HepG2 (cell line): ENCODE results near the gene ARHGAP4.

ENCODE experiments used
- CCDC6 ChIP-seq: sonication (generic); formaldehyde crosslinking; IDR thresholded peaks from 2 replicates; pipeline ENCODE4 v1.8.1; 2022; ENCODE audit warnings: mild to moderate bottlenecking, missing genetic modification reagents, moderate library complexity
- ELF1 ChIP-seq: sonication (generic); formaldehyde crosslinking; IDR thresholded peaks from 2 replicates; pipeline ENCODE4 v1.4.0; 2020; ENCODE audit warnings: missing genetic modification reagents
- EZH2 ChIP-seq: conservative IDR thresholded peaks from 2 replicates; pipeline ENCODE4 v1.6.1; 2012; ENCODE audit warnings: mild to moderate bottlenecking, low read depth, low read length, moderate library complexity
- TP53 ChIP-seq: sonication (generic); formaldehyde crosslinking; conservative IDR thresholded peaks from 2 replicates; pipeline ENCODE4 v1.4.0; 2020; ENCODE audit warnings: missing genetic modification reagents
- TF ChIP-seq, protein P1 (sequence below): sonication (generic); formaldehyde crosslinking; IDR thresholded peaks from 2 replicates; pipeline ENCODE4 v1.4.0; 2020; ENCODE audit warnings: missing genetic modification reagents

DNA sequence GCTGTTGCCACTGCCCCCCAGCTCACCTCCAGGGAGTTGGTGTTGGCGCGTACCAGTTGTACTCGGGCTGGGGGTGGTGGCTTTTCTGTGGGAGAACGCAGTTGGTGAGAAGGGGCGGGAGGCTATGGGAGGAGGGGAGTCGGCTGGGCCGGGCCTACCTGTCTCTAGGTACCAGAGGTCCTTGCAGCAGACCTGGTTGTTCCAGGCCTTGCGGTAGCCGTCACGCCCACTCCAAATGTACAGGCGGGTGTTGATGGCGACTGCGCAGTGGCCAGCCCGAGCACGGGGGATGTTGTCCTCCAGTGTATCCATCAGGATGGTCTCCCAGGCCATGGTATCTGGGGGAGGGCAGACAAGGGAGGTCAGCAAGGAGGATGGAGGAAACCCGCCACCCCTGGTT is 34.0 kb upstream of the ARHGAP4 start:
- no peak for TF ChIP-seq TP53 (CRISPR knock-in tag)
- TF ChIP-seq EZH2: no peak
- TF ChIP-seq, protein P1, sequence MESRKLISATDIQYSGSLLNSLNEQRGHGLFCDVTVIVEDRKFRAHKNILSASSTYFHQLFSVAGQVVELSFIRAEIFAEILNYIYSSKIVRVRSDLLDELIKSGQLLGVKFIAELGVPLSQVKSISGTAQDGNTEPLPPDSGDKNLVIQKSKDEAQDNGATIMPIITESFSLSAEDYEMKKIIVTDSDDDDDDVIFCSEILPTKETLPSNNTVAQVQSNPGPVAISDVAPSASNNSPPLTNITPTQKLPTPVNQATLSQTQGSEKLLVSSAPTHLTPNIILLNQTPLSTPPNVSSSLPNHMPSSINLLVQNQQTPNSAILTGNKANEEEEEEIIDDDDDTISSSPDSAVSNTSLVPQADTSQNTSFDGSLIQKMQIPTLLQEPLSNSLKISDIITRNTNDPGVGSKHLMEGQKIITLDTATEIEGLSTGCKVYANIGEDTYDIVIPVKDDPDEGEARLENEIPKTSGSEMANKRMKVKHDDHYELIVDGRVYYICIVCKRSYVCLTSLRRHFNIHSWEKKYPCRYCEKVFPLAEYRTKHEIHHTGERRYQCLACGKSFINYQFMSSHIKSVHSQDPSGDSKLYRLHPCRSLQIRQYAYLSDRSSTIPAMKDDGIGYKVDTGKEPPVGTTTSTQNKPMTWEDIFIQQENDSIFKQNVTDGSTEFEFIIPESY (CRISPR knock-in tag): no peak
- TF ChIP-seq ELF1 (CRISPR knock-in tag): no peak
- TF ChIP-seq CCDC6 (CRISPR knock-in tag): no peak
